ENCODE data around the gene MXI1. TPM values are rescaled to one million over a fixed set of nuclear protein-coding genes. Genes with fewer than 3 reads are reported as not detected.

The MXI1 gene
- total and polyA plus RNA-seq, 4 donors, result 9.6 to 52.0 (median 14.2) TPM

DNA sequence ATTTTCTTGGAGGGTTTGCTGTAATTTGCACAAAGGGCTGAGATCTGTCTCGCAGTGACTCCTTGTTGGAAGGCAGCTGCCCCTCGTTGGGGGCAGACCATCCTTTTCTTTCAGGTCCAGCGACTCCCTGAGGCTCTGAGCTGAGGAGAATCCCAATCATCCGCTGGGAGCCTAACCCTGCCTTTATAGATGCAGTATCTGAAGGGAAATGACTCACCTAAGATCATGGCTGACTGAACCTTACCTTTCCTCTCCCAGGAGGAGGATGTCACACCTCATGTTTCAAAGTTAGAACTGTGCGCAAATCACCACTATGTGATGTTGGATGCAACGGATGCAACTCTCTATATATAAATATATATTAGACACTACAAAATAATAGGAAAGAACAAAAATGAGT is 36.4 kb upstream of the MXI1 start:
- Histone ChIP-seq H3K9ac (ENCODE audit: low read depth in 1 of 2, low read length in 2 of 2) (no peak overlapping the region), H3K4me3 (ENCODE audit: low read depth in 1 of 3, low read length in 3 of 3) (no peak overlapping the region), H3K27ac (ENCODE audit: low read depth in 1 of 2, low read length in 2 of 2) (no peak overlapping the region), H3K27me3 (ENCODE audit: control insufficient read depth in 4 of 4, insufficient read depth in 4 of 4, low read length in 3 of 4) (peaks cover 0 to 5% (median 0%) of the 10 kb centered on the region in 4 donors), H3K36me3 (ENCODE audit: control insufficient read depth in 4 of 4, insufficient read depth in 3 of 4, low read depth in 1 of 4, low read length in 3 of 4) (no peaks in the 10 kb centered on the region), H3K9me3 (ENCODE audit: control insufficient read depth in 4 of 4, low read length in 3 of 4) (no peaks in the 10 kb centered on the region), H3K4me1 (ENCODE audit: control insufficient read depth in 4 of 4, insufficient read depth in 4 of 4, low read length in 3 of 4) (no peaks in the 10 kb centered on the region)
- 55% methylated on average over 6 of the region's 6 CpGs for WGBS
- TF ChIP-seq HNF4G (IDR thresholded peaks at IDR 0.05) (no peak), FOXA1 (IDR thresholded peaks at IDR 0.05) (no peak), RAD21 (IDR thresholded peaks at IDR 0.05) (no peak), EGR1 (IDR thresholded peaks at IDR 0.05; ENCODE audit: low read depth in 2 of 2) (no peak), NR2F2 (IDR thresholded peaks at IDR 0.05) (no peak), GABPA (IDR thresholded peaks at IDR 0.05 in 1 of 2, conservative IDR thresholded peaks at IDR 0.05 in 1 of 2) (no peak), HNF4A (conservative IDR thresholded peaks at IDR 0.05) (no peak), JUND (IDR thresholded peaks at IDR 0.05) (no peak), SP1 (IDR thresholded peaks at IDR 0.05) (no peak), YY1 (IDR thresholded peaks at IDR 0.05) (no peak), FOXA2 (IDR thresholded peaks at IDR 0.05) (no peak), TAF1 (conservative IDR thresholded peaks at IDR 0.05) (no peak), RXRA (IDR thresholded peaks at IDR 0.05) (no peak)
- TF ChIP-seq, protein P1, sequence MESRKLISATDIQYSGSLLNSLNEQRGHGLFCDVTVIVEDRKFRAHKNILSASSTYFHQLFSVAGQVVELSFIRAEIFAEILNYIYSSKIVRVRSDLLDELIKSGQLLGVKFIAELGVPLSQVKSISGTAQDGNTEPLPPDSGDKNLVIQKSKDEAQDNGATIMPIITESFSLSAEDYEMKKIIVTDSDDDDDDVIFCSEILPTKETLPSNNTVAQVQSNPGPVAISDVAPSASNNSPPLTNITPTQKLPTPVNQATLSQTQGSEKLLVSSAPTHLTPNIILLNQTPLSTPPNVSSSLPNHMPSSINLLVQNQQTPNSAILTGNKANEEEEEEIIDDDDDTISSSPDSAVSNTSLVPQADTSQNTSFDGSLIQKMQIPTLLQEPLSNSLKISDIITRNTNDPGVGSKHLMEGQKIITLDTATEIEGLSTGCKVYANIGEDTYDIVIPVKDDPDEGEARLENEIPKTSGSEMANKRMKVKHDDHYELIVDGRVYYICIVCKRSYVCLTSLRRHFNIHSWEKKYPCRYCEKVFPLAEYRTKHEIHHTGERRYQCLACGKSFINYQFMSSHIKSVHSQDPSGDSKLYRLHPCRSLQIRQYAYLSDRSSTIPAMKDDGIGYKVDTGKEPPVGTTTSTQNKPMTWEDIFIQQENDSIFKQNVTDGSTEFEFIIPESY (IDR thresholded peaks at IDR 0.05), result no peak
- TF ChIP-seq, protein P2, sequence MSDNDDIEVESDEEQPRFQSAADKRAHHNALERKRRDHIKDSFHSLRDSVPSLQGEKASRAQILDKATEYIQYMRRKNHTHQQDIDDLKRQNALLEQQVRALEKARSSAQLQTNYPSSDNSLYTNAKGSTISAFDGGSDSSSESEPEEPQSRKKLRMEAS (IDR thresholded peaks at IDR 0.05), result no peak
- TF ChIP-seq, protein P3, sequence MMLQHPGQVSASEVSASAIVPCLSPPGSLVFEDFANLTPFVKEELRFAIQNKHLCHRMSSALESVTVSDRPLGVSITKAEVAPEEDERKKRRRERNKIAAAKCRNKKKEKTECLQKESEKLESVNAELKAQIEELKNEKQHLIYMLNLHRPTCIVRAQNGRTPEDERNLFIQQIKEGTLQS (IDR thresholded peaks at IDR 0.05), result no peak
- TF ChIP-seq, protein P4, sequence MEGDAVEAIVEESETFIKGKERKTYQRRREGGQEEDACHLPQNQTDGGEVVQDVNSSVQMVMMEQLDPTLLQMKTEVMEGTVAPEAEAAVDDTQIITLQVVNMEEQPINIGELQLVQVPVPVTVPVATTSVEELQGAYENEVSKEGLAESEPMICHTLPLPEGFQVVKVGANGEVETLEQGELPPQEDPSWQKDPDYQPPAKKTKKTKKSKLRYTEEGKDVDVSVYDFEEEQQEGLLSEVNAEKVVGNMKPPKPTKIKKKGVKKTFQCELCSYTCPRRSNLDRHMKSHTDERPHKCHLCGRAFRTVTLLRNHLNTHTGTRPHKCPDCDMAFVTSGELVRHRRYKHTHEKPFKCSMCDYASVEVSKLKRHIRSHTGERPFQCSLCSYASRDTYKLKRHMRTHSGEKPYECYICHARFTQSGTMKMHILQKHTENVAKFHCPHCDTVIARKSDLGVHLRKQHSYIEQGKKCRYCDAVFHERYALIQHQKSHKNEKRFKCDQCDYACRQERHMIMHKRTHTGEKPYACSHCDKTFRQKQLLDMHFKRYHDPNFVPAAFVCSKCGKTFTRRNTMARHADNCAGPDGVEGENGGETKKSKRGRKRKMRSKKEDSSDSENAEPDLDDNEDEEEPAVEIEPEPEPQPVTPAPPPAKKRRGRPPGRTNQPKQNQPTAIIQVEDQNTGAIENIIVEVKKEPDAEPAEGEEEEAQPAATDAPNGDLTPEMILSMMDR (IDR thresholded peaks at IDR 0.05; ENCODE audit: low read depth, low read length, missing input control), result no peak
- TF ChIP-seq, protein P5, sequence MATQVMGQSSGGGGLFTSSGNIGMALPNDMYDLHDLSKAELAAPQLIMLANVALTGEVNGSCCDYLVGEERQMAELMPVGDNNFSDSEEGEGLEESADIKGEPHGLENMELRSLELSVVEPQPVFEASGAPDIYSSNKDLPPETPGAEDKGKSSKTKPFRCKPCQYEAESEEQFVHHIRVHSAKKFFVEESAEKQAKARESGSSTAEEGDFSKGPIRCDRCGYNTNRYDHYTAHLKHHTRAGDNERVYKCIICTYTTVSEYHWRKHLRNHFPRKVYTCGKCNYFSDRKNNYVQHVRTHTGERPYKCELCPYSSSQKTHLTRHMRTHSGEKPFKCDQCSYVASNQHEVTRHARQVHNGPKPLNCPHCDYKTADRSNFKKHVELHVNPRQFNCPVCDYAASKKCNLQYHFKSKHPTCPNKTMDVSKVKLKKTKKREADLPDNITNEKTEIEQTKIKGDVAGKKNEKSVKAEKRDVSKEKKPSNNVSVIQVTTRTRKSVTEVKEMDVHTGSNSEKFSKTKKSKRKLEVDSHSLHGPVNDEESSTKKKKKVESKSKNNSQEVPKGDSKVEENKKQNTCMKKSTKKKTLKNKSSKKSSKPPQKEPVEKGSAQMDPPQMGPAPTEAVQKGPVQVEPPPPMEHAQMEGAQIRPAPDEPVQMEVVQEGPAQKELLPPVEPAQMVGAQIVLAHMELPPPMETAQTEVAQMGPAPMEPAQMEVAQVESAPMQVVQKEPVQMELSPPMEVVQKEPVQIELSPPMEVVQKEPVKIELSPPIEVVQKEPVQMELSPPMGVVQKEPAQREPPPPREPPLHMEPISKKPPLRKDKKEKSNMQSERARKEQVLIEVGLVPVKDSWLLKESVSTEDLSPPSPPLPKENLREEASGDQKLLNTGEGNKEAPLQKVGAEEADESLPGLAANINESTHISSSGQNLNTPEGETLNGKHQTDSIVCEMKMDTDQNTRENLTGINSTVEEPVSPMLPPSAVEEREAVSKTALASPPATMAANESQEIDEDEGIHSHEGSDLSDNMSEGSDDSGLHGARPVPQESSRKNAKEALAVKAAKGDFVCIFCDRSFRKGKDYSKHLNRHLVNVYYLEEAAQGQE (IDR thresholded peaks at IDR 0.05), result no peak
- no peak for DNase-seq (ENCODE audit: low spot score)
